ENCODE measurements around the gene CDON. TPM values are rescaled to one million over a fixed set of nuclear protein-coding genes. Genes with fewer than 3 reads are reported as not detected.
"Not testable (repeated sequence)": the region's sequence is repeated elsewhere in the genome, so short reads cannot be mapped to it uniquely, and the experiment has no call there.

CDON gene
- total RNA-seq, 1 experiment from 2014 or later = 34.1 TPM

GRCh38 chr11:125990244-125990643 lies 72.4 kb downstream of the CDON start (continued):
- no peak for TF ChIP-seq KAT7 (CRISPR knock-in tag; IDR thresholded peaks at IDR 0.05; ENCODE audit: borderline replicate concordance)
- TF ChIP-seq, protein P1, sequence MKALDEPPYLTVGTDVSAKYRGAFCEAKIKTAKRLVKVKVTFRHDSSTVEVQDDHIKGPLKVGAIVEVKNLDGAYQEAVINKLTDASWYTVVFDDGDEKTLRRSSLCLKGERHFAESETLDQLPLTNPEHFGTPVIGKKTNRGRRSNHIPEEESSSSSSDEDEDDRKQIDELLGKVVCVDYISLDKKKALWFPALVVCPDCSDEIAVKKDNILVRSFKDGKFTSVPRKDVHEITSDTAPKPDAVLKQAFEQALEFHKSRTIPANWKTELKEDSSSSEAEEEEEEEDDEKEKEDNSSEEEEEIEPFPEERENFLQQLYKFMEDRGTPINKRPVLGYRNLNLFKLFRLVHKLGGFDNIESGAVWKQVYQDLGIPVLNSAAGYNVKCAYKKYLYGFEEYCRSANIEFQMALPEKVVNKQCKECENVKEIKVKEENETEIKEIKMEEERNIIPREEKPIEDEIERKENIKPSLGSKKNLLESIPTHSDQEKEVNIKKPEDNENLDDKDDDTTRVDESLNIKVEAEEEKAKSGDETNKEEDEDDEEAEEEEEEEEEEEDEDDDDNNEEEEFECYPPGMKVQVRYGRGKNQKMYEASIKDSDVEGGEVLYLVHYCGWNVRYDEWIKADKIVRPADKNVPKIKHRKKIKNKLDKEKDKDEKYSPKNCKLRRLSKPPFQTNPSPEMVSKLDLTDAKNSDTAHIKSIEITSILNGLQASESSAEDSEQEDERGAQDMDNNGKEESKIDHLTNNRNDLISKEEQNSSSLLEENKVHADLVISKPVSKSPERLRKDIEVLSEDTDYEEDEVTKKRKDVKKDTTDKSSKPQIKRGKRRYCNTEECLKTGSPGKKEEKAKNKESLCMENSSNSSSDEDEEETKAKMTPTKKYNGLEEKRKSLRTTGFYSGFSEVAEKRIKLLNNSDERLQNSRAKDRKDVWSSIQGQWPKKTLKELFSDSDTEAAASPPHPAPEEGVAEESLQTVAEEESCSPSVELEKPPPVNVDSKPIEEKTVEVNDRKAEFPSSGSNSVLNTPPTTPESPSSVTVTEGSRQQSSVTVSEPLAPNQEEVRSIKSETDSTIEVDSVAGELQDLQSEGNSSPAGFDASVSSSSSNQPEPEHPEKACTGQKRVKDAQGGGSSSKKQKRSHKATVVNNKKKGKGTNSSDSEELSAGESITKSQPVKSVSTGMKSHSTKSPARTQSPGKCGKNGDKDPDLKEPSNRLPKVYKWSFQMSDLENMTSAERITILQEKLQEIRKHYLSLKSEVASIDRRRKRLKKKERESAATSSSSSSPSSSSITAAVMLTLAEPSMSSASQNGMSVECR (CRISPR knock-in tag; IDR thresholded peaks at IDR 0.05; ENCODE audit: borderline replicate concordance) = no peak
- TF ChIP-seq SMAD3 (CRISPR knock-in tag; IDR thresholded peaks at IDR 0.05; ENCODE audit: borderline replicate concordance) = no peak

DNA sequence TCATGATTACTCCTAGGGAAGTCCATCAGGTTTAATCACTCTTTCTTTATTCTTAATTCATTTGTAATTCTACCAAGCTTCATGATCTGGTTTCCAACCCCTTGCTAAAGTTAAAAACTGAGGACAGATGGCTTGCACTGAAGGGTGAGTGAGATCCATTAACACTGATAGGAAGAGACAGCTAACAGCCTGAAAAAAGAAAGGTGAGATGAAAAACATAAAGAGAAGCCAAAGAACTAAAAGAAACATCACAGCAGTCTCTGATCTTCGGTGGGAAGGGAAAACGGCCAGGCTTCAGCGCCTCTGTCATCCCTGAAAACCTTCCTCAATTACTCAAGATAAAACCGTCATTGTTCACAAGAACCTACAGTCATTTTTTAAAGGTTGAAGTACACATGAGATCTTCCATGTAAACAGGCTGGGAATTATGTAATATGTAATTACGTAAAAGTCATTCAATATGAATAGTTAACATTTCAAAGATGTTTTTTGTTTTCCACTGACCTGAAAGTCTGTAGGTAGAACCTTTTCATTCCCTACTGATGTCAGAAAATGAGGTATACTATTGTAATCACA lies 75.5 kb downstream of the CDON start:
- H3K4me1 Mint-ChIP-seq = no peaks in the 10 kb centered on the region
- DNase-seq (ENCODE audit: low spot score) (no peak), ATAC-seq (no peak)
- POLR2A ChIA-PET = no interaction called here
- peaks cover 23% of the 10 kb centered on the region for H3K36me3 Mint-ChIP-seq
- TF ChIP-seq, protein P2, sequence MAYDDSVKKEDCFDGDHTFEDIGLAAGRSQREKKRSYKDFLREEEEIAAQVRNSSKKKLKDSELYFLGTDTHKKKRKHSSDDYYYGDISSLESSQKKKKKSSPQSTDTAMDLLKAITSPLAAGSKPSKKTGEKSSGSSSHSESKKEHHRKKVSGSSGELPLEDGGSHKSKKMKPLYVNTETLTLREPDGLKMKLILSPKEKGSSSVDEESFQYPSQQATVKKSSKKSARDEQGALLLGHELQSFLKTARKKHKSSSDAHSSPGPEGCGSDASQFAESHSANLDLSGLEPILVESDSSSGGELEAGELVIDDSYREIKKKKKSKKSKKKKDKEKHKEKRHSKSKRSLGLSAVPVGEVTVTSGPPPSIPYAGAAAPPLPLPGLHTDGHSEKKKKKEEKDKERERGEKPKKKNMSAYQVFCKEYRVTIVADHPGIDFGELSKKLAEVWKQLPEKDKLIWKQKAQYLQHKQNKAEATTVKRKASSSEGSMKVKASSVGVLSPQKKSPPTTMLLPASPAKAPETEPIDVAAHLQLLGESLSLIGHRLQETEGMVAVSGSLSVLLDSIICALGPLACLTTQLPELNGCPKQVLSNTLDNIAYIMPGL (CRISPR knock-in tag; IDR thresholded peaks at IDR 0.05) = no peak
- TF ChIP-seq OVOL2 (CRISPR knock-in tag; IDR thresholded peaks at IDR 0.05; ENCODE audit: borderline replicate concordance) (no peak), GABPB1 (CRISPR knock-in tag; IDR thresholded peaks at IDR 0.05) (no peak), FOXP1 (CRISPR knock-in tag; IDR thresholded peaks at IDR 0.05; ENCODE audit: borderline replicate concordance) (no peak)
- TF ChIP-seq, protein P3, sequence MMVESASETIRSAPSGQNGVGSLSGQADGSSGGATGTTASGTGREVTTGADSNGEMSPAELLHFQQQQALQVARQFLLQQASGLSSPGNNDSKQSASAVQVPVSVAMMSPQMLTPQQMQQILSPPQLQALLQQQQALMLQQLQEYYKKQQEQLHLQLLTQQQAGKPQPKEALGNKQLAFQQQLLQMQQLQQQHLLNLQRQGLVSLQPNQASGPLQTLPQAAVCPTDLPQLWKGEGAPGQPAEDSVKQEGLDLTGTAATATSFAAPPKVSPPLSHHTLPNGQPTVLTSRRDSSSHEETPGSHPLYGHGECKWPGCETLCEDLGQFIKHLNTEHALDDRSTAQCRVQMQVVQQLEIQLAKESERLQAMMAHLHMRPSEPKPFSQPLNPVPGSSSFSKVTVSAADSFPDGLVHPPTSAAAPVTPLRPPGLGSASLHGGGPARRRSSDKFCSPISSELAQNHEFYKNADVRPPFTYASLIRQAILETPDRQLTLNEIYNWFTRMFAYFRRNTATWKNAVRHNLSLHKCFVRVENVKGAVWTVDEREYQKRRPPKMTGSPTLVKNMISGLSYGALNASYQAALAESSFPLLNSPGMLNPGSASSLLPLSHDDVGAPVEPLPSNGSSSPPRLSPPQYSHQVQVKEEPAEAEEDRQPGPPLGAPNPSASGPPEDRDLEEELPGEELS (CRISPR knock-in tag; IDR thresholded peaks at IDR 0.05) = no peak
- no peaks in the 10 kb centered on the region for H3K9me3 Mint-ChIP-seq
- CTCF ChIA-PET = interaction anchor here (1.3 kb wide), 1 partner anchor 45 kb away, joined by 4 read pairs; no protein-coding TSS in a partner anchor
- no peak overlapping the region for H3K27ac Mint-ChIP-seq
- no peak overlapping the region for H3K4me3 Mint-ChIP-seq
- H3K27me3 Mint-ChIP-seq (ENCODE audit: low read depth) = no peaks in the 10 kb centered on the region

DNA sequence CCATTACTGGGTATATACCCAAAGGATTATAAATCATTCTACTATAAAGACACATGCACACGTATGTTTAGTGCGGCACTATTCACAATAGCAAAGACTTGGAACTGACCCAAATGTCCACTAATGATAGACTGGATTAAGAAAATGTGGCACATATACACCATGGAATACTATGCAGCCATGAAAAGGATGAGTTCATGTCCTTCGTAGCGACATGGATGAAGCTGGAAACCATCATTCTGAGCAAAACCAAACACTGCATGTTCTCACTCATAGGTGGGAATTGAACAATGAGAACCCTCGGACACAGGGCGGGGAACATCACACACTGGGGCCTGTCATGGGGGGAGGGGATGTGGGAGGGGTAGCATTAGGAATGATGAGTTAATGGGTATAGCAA lies 76.7 kb downstream of the CDON start:
- H3K4me3 Mint-ChIP-seq; DNase-seq (ENCODE audit: low spot score); ATAC-seq; CTCF ChIA-PET; H3K27me3 Mint-ChIP-seq (ENCODE audit: low read depth); H3K4me1 Mint-ChIP-seq; H3K27ac Mint-ChIP-seq; H3K9me3 Mint-ChIP-seq: not testable (repeated sequence)
- peaks cover 23% of the 10 kb centered on the region for H3K36me3 Mint-ChIP-seq
- POLR2A ChIA-PET = interaction anchor here (0.7 kb wide), 1 partner anchor 15 kb away, joined by 3 read pairs; no protein-coding TSS in a partner anchor

GRCh38 chr11:125982348-125982730 lies 80.3 kb downstream of the CDON start:
- Mint-ChIP-seq H3K27me3 (ENCODE audit: low read depth) (no peaks in the 10 kb centered on the region), H3K9me3 (no peaks in the 10 kb centered on the region), H3K27ac (no peak overlapping the region), H3K4me3 (no peak overlapping the region), H3K4me1 (peaks cover 32% of the 10 kb centered on the region), H3K36me3 (peaks cover 19% of the 10 kb centered on the region)
- DNase-seq (ENCODE audit: low spot score) (no peak), ATAC-seq (no peak)
- ChIA-PET CTCF (no interaction called here), POLR2A (no interaction called here)
- no peak for TF ChIP-seq ZNF138 (CRISPR knock-in tag; conservative IDR thresholded peaks at IDR 0.05)
- TF ChIP-seq, protein P4, sequence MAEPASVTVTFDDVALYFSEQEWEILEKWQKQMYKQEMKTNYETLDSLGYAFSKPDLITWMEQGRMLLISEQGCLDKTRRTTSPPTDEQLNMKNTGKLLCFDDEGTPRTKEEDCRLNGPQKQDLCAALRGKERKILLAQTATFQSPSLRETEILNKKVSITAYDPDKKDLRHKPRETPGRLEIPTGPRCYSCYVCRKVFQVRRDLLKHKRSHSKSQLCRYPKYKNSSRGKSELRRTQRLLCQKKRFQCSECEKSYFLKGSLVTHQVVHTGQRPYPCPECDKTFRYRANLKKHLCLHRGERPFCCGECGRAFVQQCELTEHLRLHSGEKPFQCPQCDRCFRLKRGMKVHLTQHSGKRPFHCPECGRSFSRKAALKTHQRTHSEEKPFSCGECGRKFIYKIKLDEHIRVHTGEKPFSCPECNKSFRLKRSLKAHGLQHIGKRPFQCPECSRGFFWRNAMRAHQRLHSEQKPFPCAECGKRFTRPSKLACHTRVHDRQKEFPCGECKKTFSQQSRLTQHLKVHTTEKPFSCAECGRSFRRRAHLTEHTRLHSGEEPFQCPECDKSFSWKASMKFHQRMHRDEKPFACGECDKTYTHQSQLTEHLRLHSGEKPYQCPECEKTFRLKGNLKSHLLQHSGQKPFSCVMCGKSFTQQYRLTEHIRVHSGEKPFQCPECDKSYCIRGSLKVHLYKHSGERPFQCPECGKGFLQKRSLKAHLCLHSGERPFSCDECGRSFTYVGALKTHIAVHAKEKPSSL (CRISPR knock-in tag; conservative IDR thresholded peaks at IDR 0.05) = no peak
- TF ChIP-seq, protein P5, sequence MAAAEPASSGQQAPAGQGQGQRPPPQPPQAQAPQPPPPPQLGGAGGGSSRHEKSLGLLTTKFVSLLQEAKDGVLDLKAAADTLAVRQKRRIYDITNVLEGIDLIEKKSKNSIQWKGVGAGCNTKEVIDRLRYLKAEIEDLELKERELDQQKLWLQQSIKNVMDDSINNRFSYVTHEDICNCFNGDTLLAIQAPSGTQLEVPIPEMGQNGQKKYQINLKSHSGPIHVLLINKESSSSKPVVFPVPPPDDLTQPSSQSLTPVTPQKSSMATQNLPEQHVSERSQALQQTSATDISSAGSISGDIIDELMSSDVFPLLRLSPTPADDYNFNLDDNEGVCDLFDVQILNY (CRISPR knock-in tag; IDR thresholded peaks at IDR 0.05) = no peak
- no peak for TF ChIP-seq ZNF317 (CRISPR knock-in tag; IDR thresholded peaks at IDR 0.05; ENCODE audit: borderline replicate concordance, low read depth)
- TF ChIP-seq, protein P6, sequence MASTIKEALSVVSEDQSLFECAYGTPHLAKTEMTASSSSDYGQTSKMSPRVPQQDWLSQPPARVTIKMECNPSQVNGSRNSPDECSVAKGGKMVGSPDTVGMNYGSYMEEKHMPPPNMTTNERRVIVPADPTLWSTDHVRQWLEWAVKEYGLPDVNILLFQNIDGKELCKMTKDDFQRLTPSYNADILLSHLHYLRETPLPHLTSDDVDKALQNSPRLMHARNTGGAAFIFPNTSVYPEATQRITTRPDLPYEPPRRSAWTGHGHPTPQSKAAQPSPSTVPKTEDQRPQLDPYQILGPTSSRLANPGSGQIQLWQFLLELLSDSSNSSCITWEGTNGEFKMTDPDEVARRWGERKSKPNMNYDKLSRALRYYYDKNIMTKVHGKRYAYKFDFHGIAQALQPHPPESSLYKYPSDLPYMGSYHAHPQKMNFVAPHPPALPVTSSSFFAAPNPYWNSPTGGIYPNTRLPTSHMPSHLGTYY (CRISPR knock-in tag; IDR thresholded peaks at IDR 0.05) = no peak
- TF ChIP-seq SMAD4 (CRISPR knock-in tag; IDR thresholded peaks at IDR 0.05) = no peak
- TF ChIP-seq GRHL2 (CRISPR knock-in tag; IDR thresholded peaks at IDR 0.05; ENCODE audit: insufficient replicate concordance, severe bottlenecking) = no peak
- no peak for TF ChIP-seq SOX15 (CRISPR knock-in tag; IDR thresholded peaks at IDR 0.05)
